ENCODE results near the gene ACTR2.

ACTR2 gene

GRCh38 chr2:65227456-65228262 is at the start of gene ACTR2:
Gene ACTR2, plus strand, starts transcription at chr2:65227831. Its CDS starts 79 bp downstream, at chr2:65227910.
- TF ChIP-seq TEAD4 (IDR thresholded peaks at IDR 0.05) (peak; percentile 51; the same call in 1 of the 2 replicates), TAF1 (IDR thresholded peaks at IDR 0.05; ENCODE audit: low read depth) (peak; percentile 92), ZBTB7A (IDR thresholded peaks at IDR 0.05; ENCODE audit: low read depth) (no peak; the same call in 1 of the 2 replicates), CEBPB (IDR thresholded peaks at IDR 0.05) (no peak; the same call in 1 of the 2 replicates), NFIC (IDR thresholded peaks at IDR 0.05) (no peak), EGR1 (IDR thresholded peaks at IDR 0.05) (peak; percentile 77), YY1 (IDR thresholded peaks at IDR 0.05; ENCODE audit: low read depth) (peak; percentile 94), FOXM1 (IDR thresholded peaks at IDR 0.05; ENCODE audit: borderline replicate concordance, low read depth) (no peak), TCF12 (IDR thresholded peaks at IDR 0.05; ENCODE audit: low read depth) (peak; percentile 45), REST (IDR thresholded peaks at IDR 0.05; ENCODE audit: low read depth) (no peak), RAD21 (IDR thresholded peaks at IDR 0.05; ENCODE audit: low read depth) (no peak), EP300 (IDR thresholded peaks at IDR 0.05; ENCODE audit: borderline replicate concordance) (no peak; the same call in 1 of the 2 replicates), CREB1 (IDR thresholded peaks at IDR 0.05; ENCODE audit: low read depth) (0 out of 2 replicates have a peak, but pooled peaks have one; percentile 30)
- TF ChIP-seq, protein P1, sequence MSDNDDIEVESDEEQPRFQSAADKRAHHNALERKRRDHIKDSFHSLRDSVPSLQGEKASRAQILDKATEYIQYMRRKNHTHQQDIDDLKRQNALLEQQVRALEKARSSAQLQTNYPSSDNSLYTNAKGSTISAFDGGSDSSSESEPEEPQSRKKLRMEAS (IDR thresholded peaks at IDR 0.05): peak; percentile 70
- TF ChIP-seq, protein P2, sequence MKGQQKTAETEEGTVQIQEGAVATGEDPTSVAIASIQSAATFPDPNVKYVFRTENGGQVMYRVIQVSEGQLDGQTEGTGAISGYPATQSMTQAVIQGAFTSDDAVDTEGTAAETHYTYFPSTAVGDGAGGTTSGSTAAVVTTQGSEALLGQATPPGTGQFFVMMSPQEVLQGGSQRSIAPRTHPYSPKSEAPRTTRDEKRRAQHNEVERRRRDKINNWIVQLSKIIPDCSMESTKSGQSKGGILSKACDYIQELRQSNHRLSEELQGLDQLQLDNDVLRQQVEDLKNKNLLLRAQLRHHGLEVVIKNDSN (IDR thresholded peaks at IDR 0.05): 0 out of 2 replicates have a peak, but pooled peaks have one; percentile 23

GRCh38 chr2:65182570-65182969 is 45.1 kb upstream of the ACTR2 start:
- no peak for TF ChIP-seq ZBTB7A (IDR thresholded peaks at IDR 0.05; ENCODE audit: low read depth)
- TF ChIP-seq NFIC (IDR thresholded peaks at IDR 0.05): no peak

- TF ChIP-seq YY1 (IDR thresholded peaks at IDR 0.05; ENCODE audit: low read depth) (no peak), REST (IDR thresholded peaks at IDR 0.05; ENCODE audit: low read depth) (no peak), EGR1 (IDR thresholded peaks at IDR 0.05) (no peak), CEBPB (IDR thresholded peaks at IDR 0.05) (no peak), NFIC (IDR thresholded peaks at IDR 0.05) (no peak), TEAD4 (IDR thresholded peaks at IDR 0.05) (no peak), FOXM1 (IDR thresholded peaks at IDR 0.05; ENCODE audit: borderline replicate concordance, low read depth) (no peak), ZBTB7A (IDR thresholded peaks at IDR 0.05; ENCODE audit: low read depth) (no peak), CREB1 (IDR thresholded peaks at IDR 0.05; ENCODE audit: low read depth) (no peak), TAF1 (IDR thresholded peaks at IDR 0.05; ENCODE audit: low read depth) (no peak), EP300 (IDR thresholded peaks at IDR 0.05; ENCODE audit: borderline replicate concordance) (no peak), RAD21 (IDR thresholded peaks at IDR 0.05; ENCODE audit: low read depth) (no peak)
- TF ChIP-seq, protein P1 (IDR thresholded peaks at IDR 0.05): no peak
Observed at GRCh38 chr2:65185012-65185411, 42.6 kb upstream of the ACTR2 start.

DNA sequence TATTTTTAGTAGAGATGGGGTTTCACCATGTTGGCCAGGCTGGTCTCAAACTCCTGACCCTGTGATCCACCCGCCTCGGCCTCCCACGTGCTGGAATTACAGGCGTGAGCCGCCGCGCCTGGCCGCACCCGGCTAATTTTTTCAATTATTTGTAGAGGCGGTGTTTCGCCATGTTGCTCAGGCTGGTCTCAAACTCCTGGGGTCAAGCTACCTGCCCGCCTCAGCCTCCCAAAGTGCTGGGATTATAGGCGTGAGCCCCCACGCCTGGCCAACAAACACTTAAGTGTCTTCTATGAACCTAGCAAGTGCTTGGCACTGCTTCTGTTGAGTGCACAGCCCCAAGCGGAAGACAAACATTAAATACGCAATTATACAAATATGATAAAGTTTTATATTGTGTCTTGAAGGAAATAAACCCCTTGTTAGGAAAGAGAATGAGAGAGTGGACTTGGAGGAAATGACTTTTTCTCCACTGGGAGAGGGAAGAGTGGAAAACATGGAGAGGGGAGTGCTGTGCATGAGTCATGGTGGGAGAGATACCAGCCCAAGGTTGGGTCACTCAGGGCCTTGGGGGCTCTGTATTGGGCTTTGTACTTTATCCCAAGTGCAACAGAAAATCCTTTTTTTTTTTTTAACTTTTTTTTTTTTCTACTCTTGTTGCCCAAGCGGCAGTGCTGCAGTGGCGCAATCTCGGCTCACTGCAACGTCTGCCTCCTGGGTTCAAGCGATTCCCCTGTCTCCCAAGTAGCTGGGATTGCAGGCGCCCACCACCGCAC is 41.4 kb upstream of the ACTR2 start:
- TF ChIP-seq YY1 (IDR thresholded peaks at IDR 0.05; ENCODE audit: low read depth) (no peak), CEBPB (IDR thresholded peaks at IDR 0.05) (no peak), REST (IDR thresholded peaks at IDR 0.05; ENCODE audit: low read depth) (no peak), CREB1 (IDR thresholded peaks at IDR 0.05; ENCODE audit: low read depth) (no peak), EP300 (IDR thresholded peaks at IDR 0.05; ENCODE audit: borderline replicate concordance) (no peak)
